SK-N-SH treated with all-trans-retinoic acid at 6 μM for 48 hours (cell line): Measurements from ENCODE around the gene RDH5.

Source experiments
- ATAC-seq: fragments of 200-7000 bp; cut with Tn5 transposase; 3 replicates; pipeline ENCODE4 v1.9.1; 2020; ENCODE audit warnings: mild to moderate bottlenecking, moderate library complexity
- ARNTL ChIP-seq: fragments of 450-650 bp; formaldehyde crosslinking; IDR thresholded peaks from 2 replicates; pipeline ENCODE4 v1.5.0; 2020; ENCODE audit warnings: low read depth, mild to moderate bottlenecking, moderate library complexity, borderline replicate concordance
- BACH2 ChIP-seq: fragments of 250-450 bp; sonication (Bioruptor Pico); IDR thresholded peaks from 2 replicates; pipeline ENCODE4 v1.9.0; 2021; ENCODE audit warnings: mild to moderate bottlenecking, borderline replicate concordance
- ESRRG ChIP-seq: fragments of 250-450 bp; sonication (Bioruptor Pico); IDR thresholded peaks from 2 replicates; pipeline ENCODE4 v1.6.1; 2021; ENCODE audit warnings: mild to moderate bottlenecking
- GLIS3 ChIP-seq: fragments of 250-450 bp; sonication (Bioruptor Pico); IDR thresholded peaks from 2 replicates; pipeline ENCODE4 v1.5.0; 2020; ENCODE audit warnings: mild to moderate bottlenecking, moderate library complexity
- ISL1 ChIP-seq: fragments of 250-450 bp; sonication (Bioruptor Pico); IDR thresholded peaks from 2 replicates; pipeline ENCODE4 v2.1.2; 2022; ENCODE audit warnings: mild to moderate bottlenecking, moderate library complexity
- OSR1 ChIP-seq: fragments of 250-450 bp; sonication (Bioruptor Pico); IDR thresholded peaks from 2 replicates; pipeline ENCODE4 v1.8.0; 2022; ENCODE audit warnings: moderate library complexity, mild to moderate bottlenecking, inconsistent platforms
- PPARA ChIP-seq: fragments of 250-450 bp; sonication (Bioruptor Pico); IDR thresholded peaks from 2 replicates; pipeline ENCODE4 v1.5.0; 2020; ENCODE audit warnings: mild to moderate bottlenecking, borderline replicate concordance
- RARB ChIP-seq: fragments of 250-450 bp; sonication (Bioruptor Pico); IDR thresholded peaks from 2 replicates; pipeline ENCODE4 v1.8.0; 2021; ENCODE audit warnings: mild to moderate bottlenecking, moderate library complexity
- SNAI2 ChIP-seq: fragments of 250-450 bp; sonication (Bioruptor Pico); IDR thresholded peaks from 2 replicates; pipeline ENCODE4 v1.5.0; 2020; ENCODE audit warnings: mild to moderate bottlenecking, moderate library complexity
- TCF4 ChIP-seq: fragments of 250-450 bp; sonication (Bioruptor Pico); IDR thresholded peaks from 2 replicates; pipeline ENCODE4 v1.8.0; 2021; ENCODE audit warnings: mild to moderate bottlenecking, moderate library complexity, borderline replicate concordance
- TOX ChIP-seq: fragments of 250-450 bp; sonication (Bioruptor Pico); IDR thresholded peaks from 2 replicates; pipeline ENCODE4 v1.8.0; 2021; ENCODE audit warnings: mild to moderate bottlenecking, moderate library complexity, borderline replicate concordance
- ZC3H10 ChIP-seq: fragments of 250-450 bp; sonication (Bioruptor Pico); IDR thresholded peaks from 2 replicates; pipeline ENCODE4 v1.5.1; 2021; ENCODE audit warnings: mild to moderate bottlenecking, moderate library complexity
- ZFP3 ChIP-seq: fragments of 250-450 bp; sonication (Bioruptor Pico); IDR thresholded peaks from 2 replicates; pipeline ENCODE4 v1.5.0; 2020; ENCODE audit warnings: mild to moderate bottlenecking, moderate library complexity
- ZFP30 ChIP-seq: fragments of 450-650 bp; formaldehyde crosslinking; IDR thresholded peaks from 2 replicates; pipeline ENCODE4 v1.5.0; 2022; ENCODE audit warnings: mild to moderate bottlenecking, moderate library complexity
- ZNF565 ChIP-seq: fragments of 450-650 bp; formaldehyde crosslinking; conservative IDR thresholded peaks from 2 replicates; pipeline ENCODE4 v1.5.0; 2020; ENCODE audit warnings: low read depth, mild to moderate bottlenecking, moderate library complexity
- ZNF70 ChIP-seq: fragments of 450-650 bp; formaldehyde crosslinking; IDR thresholded peaks from 2 replicates; pipeline ENCODE4 v1.5.0; 2020; ENCODE audit warnings: mild to moderate bottlenecking, moderate library complexity
- ZNF8 ChIP-seq: fragments of 450-650 bp; formaldehyde crosslinking; IDR thresholded peaks from 2 replicates; pipeline ENCODE4 v1.5.0; 2020; ENCODE audit warnings: mild to moderate bottlenecking, moderate library complexity
- TF ChIP-seq, protein P1 (sequence below): fragments of 250-450 bp; sonication (Bioruptor Pico); IDR thresholded peaks from 2 replicates; pipeline ENCODE4 v1.8.0; 2021; ENCODE audit warnings: low read depth, mild to moderate bottlenecking, moderate library complexity, borderline replicate concordance
- TF ChIP-seq, protein P2 (sequence below): fragments of 250-450 bp; sonication (Bioruptor Pico); IDR thresholded peaks from 2 replicates; pipeline ENCODE4 v1.5.1; 2021; ENCODE audit warnings: mild to moderate bottlenecking, moderate library complexity
- TF ChIP-seq, protein P3 (sequence below): fragments of 250-450 bp; sonication (Bioruptor Pico); IDR thresholded peaks from 2 replicates; pipeline ENCODE4 v1.8.0; 2020; ENCODE audit warnings: mild to moderate bottlenecking, moderate library complexity, borderline replicate concordance
- TF ChIP-seq, protein P4 (sequence below): fragments of 250-450 bp; sonication (Bioruptor Pico); IDR thresholded peaks from 2 replicates; pipeline ENCODE4 v1.5.1; 2020; ENCODE audit warnings: low read depth, mild to moderate bottlenecking, moderate library complexity
- TF ChIP-seq, protein P5 (sequence below): fragments of 250-450 bp; sonication (Bioruptor Pico); IDR thresholded peaks from 2 replicates; pipeline ENCODE4 v1.5.0; 2020; ENCODE audit warnings: mild to moderate bottlenecking, moderate library complexity

RDH5 gene

DNA sequence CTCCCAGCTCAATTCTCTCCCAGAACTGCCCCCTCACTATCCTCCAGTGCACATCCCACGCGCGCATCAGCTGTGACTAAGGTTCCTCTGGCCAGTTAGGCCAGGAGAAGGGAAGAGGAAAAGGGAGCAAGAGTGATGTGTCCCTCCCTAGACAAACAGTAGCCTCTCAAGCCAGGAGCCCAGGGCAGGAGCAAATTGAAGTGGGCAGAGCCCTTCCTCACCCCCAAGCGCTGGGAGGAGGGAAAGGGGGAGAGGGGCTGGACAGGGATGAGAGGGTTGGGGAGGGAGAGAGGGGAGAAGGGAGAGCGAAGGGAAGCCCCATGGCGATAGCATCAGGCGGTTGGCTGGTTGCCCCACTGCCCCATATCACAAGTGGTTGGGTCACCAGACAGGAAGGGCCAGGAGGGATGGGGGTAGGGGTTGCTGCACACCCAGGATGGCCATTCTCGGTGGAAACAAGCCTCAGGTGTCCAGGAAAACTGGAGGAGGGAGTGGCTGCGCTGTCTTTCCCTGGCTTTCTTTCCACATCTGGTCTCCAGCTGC lies 7.5 kb downstream of the RDH5 start:
- TF ChIP-seq ZNF70 (CRISPR knock-in tag) (no peak), ZC3H10 (CRISPR knock-in tag) (no peak), ARNTL (CRISPR knock-in tag) (no peak), ZFP3 (CRISPR knock-in tag) (no peak), TOX (no peak), RARB (no peak), TCF4 (CRISPR knock-in tag) (no peak; the same call in 1 of the 2 replicates), BACH2 (CRISPR knock-in tag) (no peak)
- TF ChIP-seq, protein P1, sequence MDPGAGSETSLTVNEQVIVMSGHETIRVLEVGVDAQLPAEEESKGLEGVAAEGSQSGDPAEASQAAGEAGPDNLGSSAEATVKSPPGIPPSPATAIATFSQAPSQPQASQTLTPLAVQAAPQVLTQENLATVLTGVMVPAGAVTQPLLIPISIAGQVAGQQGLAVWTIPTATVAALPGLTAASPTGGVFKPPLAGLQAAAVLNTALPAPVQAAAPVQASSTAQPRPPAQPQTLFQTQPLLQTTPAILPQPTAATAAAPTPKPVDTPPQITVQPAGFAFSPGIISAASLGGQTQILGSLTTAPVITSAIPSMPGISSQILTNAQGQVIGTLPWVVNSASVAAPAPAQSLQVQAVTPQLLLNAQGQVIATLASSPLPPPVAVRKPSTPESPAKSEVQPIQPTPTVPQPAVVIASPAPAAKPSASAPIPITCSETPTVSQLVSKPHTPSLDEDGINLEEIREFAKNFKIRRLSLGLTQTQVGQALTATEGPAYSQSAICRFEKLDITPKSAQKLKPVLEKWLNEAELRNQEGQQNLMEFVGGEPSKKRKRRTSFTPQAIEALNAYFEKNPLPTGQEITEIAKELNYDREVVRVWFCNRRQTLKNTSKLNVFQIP (CRISPR knock-in tag), result no peak
- TF ChIP-seq, protein P2, sequence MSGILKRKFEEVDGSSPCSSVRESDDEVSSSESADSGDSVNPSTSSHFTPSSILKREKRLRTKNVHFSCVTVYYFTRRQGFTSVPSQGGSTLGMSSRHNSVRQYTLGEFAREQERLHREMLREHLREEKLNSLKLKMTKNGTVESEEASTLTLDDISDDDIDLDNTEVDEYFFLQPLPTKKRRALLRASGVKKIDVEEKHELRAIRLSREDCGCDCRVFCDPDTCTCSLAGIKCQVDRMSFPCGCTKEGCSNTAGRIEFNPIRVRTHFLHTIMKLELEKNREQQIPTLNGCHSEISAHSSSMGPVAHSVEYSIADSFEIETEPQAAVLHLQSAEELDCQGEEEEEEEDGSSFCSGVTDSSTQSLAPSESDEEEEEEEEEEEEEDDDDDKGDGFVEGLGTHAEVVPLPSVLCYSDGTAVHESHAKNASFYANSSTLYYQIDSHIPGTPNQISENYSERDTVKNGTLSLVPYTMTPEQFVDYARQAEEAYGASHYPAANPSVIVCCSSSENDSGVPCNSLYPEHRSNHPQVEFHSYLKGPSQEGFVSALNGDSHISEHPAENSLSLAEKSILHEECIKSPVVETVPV (CRISPR knock-in tag), result no peak
- TF ChIP-seq, protein P3, sequence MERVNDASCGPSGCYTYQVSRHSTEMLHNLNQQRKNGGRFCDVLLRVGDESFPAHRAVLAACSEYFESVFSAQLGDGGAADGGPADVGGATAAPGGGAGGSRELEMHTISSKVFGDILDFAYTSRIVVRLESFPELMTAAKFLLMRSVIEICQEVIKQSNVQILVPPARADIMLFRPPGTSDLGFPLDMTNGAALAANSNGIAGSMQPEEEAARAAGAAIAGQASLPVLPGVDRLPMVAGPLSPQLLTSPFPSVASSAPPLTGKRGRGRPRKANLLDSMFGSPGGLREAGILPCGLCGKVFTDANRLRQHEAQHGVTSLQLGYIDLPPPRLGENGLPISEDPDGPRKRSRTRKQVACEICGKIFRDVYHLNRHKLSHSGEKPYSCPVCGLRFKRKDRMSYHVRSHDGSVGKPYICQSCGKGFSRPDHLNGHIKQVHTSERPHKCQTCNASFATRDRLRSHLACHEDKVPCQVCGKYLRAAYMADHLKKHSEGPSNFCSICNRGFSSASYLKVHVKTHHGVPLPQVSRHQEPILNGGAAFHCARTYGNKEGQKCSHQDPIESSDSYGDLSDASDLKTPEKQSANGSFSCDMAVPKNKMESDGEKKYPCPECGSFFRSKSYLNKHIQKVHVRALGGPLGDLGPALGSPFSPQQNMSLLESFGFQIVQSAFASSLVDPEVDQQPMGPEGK (CRISPR knock-in tag), result no peak
- TF ChIP-seq, all 23 proteins: peak for 0
- ATAC-seq, result no peak

DNA sequence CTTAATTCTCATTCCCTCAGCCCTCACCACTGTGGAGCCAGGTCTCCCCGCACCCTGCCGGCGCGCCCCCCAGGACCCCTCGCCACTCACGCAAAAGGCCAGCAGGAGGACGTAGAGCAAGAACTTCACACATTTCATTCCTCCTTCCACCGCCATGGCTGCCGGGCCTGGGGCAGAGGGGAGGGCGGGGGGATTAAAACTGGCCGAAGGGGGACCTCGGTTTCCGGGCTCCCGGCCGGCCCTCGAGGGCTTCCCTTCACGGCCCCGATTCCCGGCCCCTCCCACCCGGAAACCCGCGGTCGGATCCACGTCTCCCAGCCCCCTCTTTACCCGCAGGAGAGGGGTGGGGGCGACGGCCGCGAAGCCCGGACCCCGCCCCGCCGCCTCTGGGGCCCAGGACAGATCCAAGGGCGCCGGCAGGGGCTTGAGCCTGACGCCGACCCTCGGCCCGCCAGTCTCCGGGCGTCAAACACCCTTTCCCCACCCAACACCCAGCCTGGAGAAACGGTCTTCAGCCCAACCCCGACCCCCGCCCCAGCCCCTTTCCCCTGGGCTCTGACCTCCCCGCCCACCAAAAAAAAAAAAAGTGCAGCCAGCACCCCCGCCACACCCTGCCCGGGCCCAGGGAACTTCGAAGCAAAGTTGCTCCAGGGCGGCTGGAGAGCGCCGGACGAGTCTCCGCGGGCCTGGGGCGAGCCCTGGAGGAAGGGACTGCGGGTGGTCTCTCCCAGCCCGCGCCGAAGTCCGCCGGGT lies 8.2 kb downstream of the RDH5 start:
- ATAC-seq, result peak; percentile 32
- TF ChIP-seq ZC3H10 (CRISPR knock-in tag), result no peak
- no peak for TF ChIP-seq SNAI2 (CRISPR knock-in tag)
- no peak for TF ChIP-seq TOX
- TF ChIP-seq ESRRG (CRISPR knock-in tag), result no peak
- TF ChIP-seq ZNF565, result no peak
- TF ChIP-seq OSR1, result no peak
- no peak for TF ChIP-seq RARB
- TF ChIP-seq, protein P1 (CRISPR knock-in tag), result no peak
- TF ChIP-seq BACH2 (CRISPR knock-in tag), result no peak
- TF ChIP-seq PPARA (CRISPR knock-in tag), result no peak
- TF ChIP-seq, protein P3 (CRISPR knock-in tag), result no peak; the same call in 1 of the 2 replicates
- no peak for TF ChIP-seq ZFP30 (CRISPR knock-in tag)
- TF ChIP-seq ZNF70 (CRISPR knock-in tag), result no peak
- no peak for TF ChIP-seq GLIS3
- TF ChIP-seq ARNTL (CRISPR knock-in tag), result no peak
- no peak for TF ChIP-seq ISL1 (CRISPR knock-in tag)
- TF ChIP-seq, protein P4, sequence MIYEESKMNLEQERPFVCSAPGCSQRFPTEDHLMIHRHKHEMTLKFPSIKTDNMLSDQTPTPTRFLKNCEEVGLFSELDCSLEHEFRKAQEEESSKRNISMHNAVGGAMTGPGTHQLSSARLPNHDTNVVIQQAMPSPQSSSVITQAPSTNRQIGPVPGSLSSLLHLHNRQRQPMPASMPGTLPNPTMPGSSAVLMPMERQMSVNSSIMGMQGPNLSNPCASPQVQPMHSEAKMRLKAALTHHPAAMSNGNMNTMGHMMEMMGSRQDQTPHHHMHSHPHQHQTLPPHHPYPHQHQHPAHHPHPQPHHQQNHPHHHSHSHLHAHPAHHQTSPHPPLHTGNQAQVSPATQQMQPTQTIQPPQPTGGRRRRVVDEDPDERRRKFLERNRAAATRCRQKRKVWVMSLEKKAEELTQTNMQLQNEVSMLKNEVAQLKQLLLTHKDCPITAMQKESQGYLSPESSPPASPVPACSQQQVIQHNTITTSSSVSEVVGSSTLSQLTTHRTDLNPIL (CRISPR knock-in tag), result no peak
- no peak for TF ChIP-seq ZNF8 (CRISPR knock-in tag)
- TF ChIP-seq, protein P2 (CRISPR knock-in tag), result no peak
- TF ChIP-seq, protein P5, sequence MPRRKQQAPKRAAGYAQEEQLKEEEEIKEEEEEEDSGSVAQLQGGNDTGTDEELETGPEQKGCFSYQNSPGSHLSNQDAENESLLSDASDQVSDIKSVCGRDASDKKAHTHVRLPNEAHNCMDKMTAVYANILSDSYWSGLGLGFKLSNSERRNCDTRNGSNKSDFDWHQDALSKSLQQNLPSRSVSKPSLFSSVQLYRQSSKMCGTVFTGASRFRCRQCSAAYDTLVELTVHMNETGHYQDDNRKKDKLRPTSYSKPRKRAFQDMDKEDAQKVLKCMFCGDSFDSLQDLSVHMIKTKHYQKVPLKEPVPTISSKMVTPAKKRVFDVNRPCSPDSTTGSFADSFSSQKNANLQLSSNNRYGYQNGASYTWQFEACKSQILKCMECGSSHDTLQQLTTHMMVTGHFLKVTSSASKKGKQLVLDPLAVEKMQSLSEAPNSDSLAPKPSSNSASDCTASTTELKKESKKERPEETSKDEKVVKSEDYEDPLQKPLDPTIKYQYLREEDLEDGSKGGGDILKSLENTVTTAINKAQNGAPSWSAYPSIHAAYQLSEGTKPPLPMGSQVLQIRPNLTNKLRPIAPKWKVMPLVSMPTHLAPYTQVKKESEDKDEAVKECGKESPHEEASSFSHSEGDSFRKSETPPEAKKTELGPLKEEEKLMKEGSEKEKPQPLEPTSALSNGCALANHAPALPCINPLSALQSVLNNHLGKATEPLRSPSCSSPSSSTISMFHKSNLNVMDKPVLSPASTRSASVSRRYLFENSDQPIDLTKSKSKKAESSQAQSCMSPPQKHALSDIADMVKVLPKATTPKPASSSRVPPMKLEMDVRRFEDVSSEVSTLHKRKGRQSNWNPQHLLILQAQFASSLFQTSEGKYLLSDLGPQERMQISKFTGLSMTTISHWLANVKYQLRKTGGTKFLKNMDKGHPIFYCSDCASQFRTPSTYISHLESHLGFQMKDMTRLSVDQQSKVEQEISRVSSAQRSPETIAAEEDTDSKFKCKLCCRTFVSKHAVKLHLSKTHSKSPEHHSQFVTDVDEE (CRISPR knock-in tag), result no peak
